Stimulated activated CD8-positive, alpha-beta memory T cell treated with anti-CD3 and anti-CD28 coated beads, Interleukin-2, amount 100 ng/mL, for 1 hour (primary cell): ENCODE results near the gene FUNDC1.
"Not testable (repeated sequence)": the region's sequence is repeated elsewhere in the genome, so short reads cannot be mapped to it uniquely, and the experiment has no call there.

Experiments
- DNase-seq, 2 donors: peaks; one replicate each; pipeline ENCODE4 v3.0.0-alpha.2; 2020; ENCODE audit warnings: low read depth in 2 of 2

Gene FUNDC1

GRCh38 chrX:44542567-44543325 lies at the start of gene FUNDC1:
Gene FUNDC1 (minus strand): TSS chrX:44542859. CDS start chrX:44542832, 27 bp downstream.
- peak; percentile 82 to 86 for DNase-seq

- DNase-seq: no peak
Measured at GRCh38 chrX:44585866-44586265, 43.2 kb upstream of the FUNDC1 start.

GRCh38 chrX:44580466-44580865 lies 37.8 kb upstream of the FUNDC1 start:
- DNase-seq: no peak

GRCh38 chrX:44572340-44572938 lies 29.8 kb upstream of the FUNDC1 start:
- DNase-seq: no peak

- no peak for DNase-seq
Measured at GRCh38 chrX:44570522-44570921, 27.9 kb upstream of the FUNDC1 start.

GRCh38 chrX:44569122-44569521 lies 26.5 kb upstream of the FUNDC1 start:
- DNase-seq: no peak

- DNase-seq: no peak
Measured at GRCh38 chrX:44568196-44568595, 25.5 kb upstream of the FUNDC1 start.

- DNase-seq: not testable (repeated sequence)
Measured at GRCh38 chrX:44561896-44562295, 19.2 kb upstream of the FUNDC1 start.

GRCh38 chrX:44550563-44550962 lies 7.9 kb upstream of the FUNDC1 start:
- no peak for DNase-seq

- DNase-seq: not testable (repeated sequence)
Measured at GRCh38 chrX:44545454-44545853, 2.8 kb upstream of the FUNDC1 start.

- no peak for DNase-seq
Measured at GRCh38 chrX:44544036-44544435, 1.4 kb upstream of the FUNDC1 start.

GRCh38 chrX:44536198-44536597 lies 6.5 kb downstream of the FUNDC1 start:
- no peak for DNase-seq

- DNase-seq: no peak
Measured at GRCh38 chrX:44529310-44529709, 13.3 kb downstream of the FUNDC1 start.

GRCh38 chrX:44514272-44514671 lies 28.4 kb downstream of the FUNDC1 start:
- no peak for DNase-seq

GRCh38 chrX:44507292-44507691 lies 35.4 kb downstream of the FUNDC1 start:
- DNase-seq: no peak

GRCh38 chrX:44506678-44507077 lies 36.0 kb downstream of the FUNDC1 start:
- DNase-seq: no peak

GRCh38 chrX:44503560-44503959 lies 39.1 kb downstream of the FUNDC1 start:
- no peak for DNase-seq

GRCh38 chrX:44495091-44495490 lies 47.6 kb downstream of the FUNDC1 start:
- DNase-seq: no peak

GRCh38 chrX:44494357-44494756 lies 48.3 kb downstream of the FUNDC1 start:
- no peak for DNase-seq

GRCh38 chrX:44489515-44489914 lies 53.1 kb downstream of the FUNDC1 start:
- no peak for DNase-seq

GRCh38 chrX:44484607-44485146 lies 58.0 kb downstream of the FUNDC1 start:
- no peak for DNase-seq

- no peak for DNase-seq
Measured at GRCh38 chrX:44483965-44484606, 58.6 kb downstream of the FUNDC1 start.

GRCh38 chrX:44482575-44482974 lies 60.1 kb downstream of the FUNDC1 start:
- DNase-seq: no peak
